Mesenteric fat pad (tissue), 1 donor: Measurements from ENCODE around the gene KHDRBS2. TPM values are rescaled to one million over a fixed set of nuclear protein-coding genes. Genes with fewer than 3 reads are reported as not detected.

Experiments used
- DNase-seq: peaks from one replicate; pipeline ENCODE4 v3.0.0-alpha.2; 2020; ENCODE audit warnings: low spot score
- total RNA-seq: library from RNA; stranded (reverse); fragmentation: NEBNext Ultra II Directional; extraction: Animal tissue kit (Norgen Biotek cat#: 25700); gene quantifications from one replicate; pipeline ENCODE4 v1.2.1, GENCODE V29; 2021
- donor health status: DM: yes; HTN: yes; CAD: no.

KHDRBS2 gene
- total RNA-seq, 1 donor from 2014 or later, result not detected

- DNase-seq, result no peak
Observed at GRCh38 chr6:62175195-62175594, 110.8 kb downstream of the KHDRBS2 start.

- no peak for DNase-seq
Observed at GRCh38 chr6:62174548-62174947, 111.5 kb downstream of the KHDRBS2 start.

DNA sequence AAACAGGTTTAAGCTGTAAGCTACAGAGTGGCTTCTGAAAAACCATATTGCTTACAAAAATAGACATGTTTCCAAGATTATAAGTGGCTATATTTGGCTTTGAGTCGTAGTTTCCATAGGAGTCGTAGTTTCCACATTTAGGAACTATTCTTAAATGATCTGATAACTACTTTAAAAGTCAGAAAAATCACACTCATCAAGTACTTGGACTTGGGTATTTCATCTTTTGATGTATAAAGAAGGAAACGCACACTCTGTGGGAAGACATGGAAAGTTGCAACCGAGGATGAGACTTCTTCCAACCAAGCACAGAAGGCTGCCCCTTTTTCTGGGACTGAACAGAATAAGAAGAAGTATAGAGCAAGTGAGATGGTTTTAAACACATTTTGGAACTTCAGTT is 118.3 kb downstream of the KHDRBS2 start:
- no peak for DNase-seq

- no peak for DNase-seq
Observed at GRCh38 chr6:62162858-62163257, 123.2 kb downstream of the KHDRBS2 start.

DNA sequence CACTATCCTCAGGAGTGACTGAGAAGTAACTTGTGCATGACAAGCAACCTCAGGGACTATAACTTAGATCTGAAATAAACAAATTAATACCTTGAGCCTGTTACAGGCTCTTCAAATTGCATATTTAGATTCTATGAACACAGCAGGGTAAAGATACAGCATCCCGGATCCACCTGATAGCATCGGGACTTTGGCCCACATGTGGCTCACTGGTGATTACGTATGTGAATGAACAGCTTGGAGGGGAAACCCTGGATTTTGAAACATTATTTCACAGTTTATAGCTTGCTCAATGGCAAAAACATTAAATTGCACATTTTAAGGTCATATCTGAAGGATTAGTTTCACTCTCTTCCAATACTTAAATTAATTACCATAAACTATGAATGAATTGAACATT is 133.2 kb downstream of the KHDRBS2 start:
- no peak for DNase-seq

- no peak for DNase-seq
Observed at GRCh38 chr6:62150048-62150663, 135.9 kb downstream of the KHDRBS2 start.

GRCh38 chr6:62146954-62147853 is 138.8 kb downstream of the KHDRBS2 start:
- DNase-seq, result no peak

- DNase-seq, result no peak
Observed at GRCh38 chr6:62129127-62129526, 156.9 kb downstream of the KHDRBS2 start.

DNA sequence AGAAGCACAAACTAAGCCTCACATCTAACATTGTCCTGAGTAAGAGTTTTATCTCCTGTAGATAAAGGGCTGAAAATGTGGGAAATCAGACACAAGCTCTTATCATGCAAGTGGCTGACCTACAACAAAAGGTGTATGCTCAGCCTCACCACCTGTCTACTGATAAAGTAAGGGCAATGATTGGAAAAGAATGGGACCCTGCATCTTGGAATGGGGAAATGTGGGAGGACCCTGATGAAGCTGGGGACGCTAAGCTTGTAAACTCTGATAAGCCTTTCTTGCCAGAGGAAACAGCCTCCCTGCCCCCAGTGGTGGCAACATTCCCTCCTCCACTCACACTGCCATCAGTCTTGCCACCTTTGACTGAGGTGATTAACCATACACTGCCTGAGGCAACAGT is 166.6 kb downstream of the KHDRBS2 start:
- DNase-seq, result no peak

GRCh38 chr6:62103186-62103859 is 182.7 kb downstream of the KHDRBS2 start:
- no peak for DNase-seq

DNA sequence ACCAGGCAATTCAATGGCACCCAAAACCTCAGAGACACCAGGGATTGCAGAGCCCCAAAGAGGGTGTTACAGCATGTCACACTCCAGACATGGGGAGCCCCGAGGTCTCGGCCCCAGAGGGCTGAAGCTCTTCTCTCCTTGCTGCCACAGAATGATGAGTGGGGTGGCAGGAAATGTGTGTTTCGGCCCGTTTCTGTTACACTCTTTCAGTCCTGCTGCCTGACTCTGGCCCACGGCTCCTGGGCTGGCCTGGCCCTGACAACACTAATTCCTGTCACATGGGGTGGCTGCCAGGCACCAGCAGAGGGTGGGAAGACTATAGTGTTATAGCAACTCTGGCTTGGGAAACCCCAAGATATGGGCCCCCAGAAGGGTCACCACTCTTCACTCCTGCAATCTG is 183.6 kb downstream of the KHDRBS2 start:
- DNase-seq, result no peak

GRCh38 chr6:62090442-62091229 is 195.4 kb downstream of the KHDRBS2 start:
- no peak for DNase-seq

GRCh38 chr6:62089781-62090180 is 196.2 kb downstream of the KHDRBS2 start:
- DNase-seq, result no peak

DNA sequence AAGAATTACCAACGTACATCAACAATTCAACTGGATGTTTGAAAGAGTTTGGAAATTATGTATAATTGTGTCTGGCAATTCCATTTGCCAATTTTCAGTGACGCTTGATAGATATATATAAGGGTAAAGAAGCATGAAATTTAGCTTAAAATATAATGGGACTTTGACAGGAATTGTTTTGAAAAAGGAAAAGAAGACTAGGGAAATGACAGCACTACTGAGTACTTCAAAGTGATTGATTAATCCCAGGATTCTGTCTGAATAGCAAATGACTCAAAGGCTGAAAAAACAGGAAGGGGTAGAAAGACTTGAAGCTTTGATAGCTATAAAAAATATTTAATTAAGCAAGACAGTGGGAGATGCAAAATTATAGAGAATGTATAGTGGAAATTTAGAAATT is 200.0 kb downstream of the KHDRBS2 start:
- no peak for DNase-seq

DNA sequence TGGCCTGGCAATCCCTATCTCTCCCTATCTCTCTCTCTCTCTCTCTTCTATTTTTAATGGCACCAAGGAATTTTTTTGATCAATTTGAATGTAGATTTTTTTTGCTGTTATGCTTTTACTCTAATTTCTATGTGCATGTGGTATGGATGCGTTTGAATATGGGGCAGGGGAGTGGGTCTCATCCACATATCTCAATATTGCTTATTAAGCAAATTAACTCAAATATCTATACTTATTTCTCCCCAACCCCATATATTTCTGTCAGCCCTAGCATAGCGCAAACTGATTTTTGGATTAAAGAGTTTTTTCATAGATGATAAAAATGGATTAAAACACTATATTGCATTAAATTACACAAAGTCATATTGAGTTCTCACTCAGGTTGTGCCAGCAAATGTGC is 210.2 kb downstream of the KHDRBS2 start:
- DNase-seq, result no peak

- no peak for DNase-seq
Observed at GRCh38 chr6:62059901-62060300, 226.1 kb downstream of the KHDRBS2 start.

- no peak for DNase-seq
Observed at GRCh38 chr6:62057300-62057699, 228.7 kb downstream of the KHDRBS2 start.

DNA sequence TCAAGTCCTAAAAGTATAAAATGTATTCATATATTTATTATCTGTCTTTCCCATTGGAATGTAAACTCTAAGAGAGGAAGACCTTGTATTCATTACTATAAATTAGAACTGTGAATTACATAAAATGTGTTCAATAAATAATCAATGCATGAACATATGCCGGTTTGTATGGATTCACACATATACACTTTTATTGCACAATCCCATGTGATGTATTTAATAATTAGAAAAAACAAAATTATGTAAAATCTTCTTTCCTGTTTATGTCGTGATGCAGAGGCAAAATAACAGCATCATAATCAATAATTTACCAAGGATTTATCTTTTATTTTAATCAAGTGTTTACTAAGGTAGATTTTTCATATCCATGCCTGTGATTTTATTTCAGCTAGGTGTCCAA is 240.5 kb downstream of the KHDRBS2 start:
- no peak for DNase-seq

- DNase-seq, result no peak
Observed at GRCh38 chr6:62043084-62043483, 242.9 kb downstream of the KHDRBS2 start.

- DNase-seq, result no peak
Observed at GRCh38 chr6:62042429-62042828, 243.6 kb downstream of the KHDRBS2 start.

GRCh38 chr6:62039605-62040004 is 246.4 kb downstream of the KHDRBS2 start:
- no peak for DNase-seq
